Body of pancreas (tissue), 4 donors: Measurements from ENCODE around the gene FRMPD2.
"Not testable (repeated sequence)": the region's sequence is repeated elsewhere in the genome, so short reads cannot be mapped to it uniquely, and the experiment has no call there.

Experiments used
- CTCF ChIP-seq, 7 experiments: fragments of 450-650 bp in 4 of 7; fragments of 200-600 bp in 3 of 7; sonication (generic) in 3 of 7; IDR thresholded peaks; one replicate each; pipeline ENCODE4 v1.5.1; 2016 to 2019; ENCODE audit warnings: antibody characterized with exemption in 7 of 7
- POLR2A ChIP-seq, 3 donors: fragments of 450-650 bp; IDR thresholded peaks; one replicate each; pipeline ENCODE4 v1.6.1; 2016; ENCODE audit warnings: antibody characterized with exemption in 3 of 3, mild to moderate bottlenecking in 2 of 3

GRCh38 chr10:48160670-48161069 lies 113.8 kb downstream of the FRMPD2 start:
- TF ChIP-seq POLR2A, CTCF (IDR thresholded peaks at IDR 0.05): not testable (repeated sequence)
